ENCODE data around the gene C19orf53. TPM values are rescaled to one million over a fixed set of nuclear protein-coding genes. Genes with fewer than 3 reads are reported as not detected.

C19orf53 gene
- total RNA-seq, 2 donors from 2014 or later: 48.5 to 82.6 TPM

DNA sequence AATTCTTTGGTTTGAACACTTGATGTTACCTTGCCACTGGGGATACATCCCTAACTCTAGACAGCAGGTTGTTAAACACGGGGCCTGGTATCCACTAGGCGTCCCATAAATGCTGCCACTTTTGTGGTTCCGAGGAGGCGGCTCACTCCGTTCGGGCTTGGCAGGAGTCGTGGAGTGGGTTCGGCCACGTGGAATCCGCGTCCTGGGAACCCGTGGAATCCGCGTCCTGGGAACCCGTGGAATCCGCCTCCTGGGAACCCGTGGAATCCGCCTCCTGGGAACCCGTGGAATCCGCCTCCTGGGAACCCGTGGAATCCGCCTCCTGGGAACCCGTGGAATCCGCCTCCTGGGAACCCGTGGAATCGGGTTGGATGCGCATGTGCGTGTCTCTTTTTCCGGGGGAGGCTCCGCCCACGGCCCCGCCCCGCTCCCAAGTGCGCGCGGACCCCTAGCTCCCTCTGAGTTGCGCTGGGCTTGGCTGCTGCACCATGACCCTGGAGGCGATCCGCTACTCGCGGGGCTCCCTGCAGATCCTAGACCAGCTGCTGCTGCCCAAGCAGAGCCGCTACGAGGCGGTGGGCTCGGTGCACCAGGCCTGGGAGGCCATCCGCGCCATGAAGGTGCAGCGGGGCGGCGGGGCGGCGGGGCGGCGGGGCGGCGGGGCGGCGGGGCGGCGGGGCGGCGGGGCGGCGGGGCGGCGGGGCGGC, 10.0 kb upstream of the C19orf53 start, which contains the start of gene MRI1:
Gene MRI1, plus strand, starts transcription at position 422 of the 707 bp plus-strand sequence. Its CDS starts 67 bp downstream, at position 489.
- no peaks in the 10 kb centered on the region for H3K27me3 ChIP-seq
- H3K36me3 ChIP-seq: peaks cover 4% of the 10 kb centered on the region
- H3K27ac ChIP-seq: no peak within 1 kb of the TSS
- no peaks in the 10 kb centered on the region for H3K9me3 ChIP-seq
- TF ChIP-seq, protein P1, sequence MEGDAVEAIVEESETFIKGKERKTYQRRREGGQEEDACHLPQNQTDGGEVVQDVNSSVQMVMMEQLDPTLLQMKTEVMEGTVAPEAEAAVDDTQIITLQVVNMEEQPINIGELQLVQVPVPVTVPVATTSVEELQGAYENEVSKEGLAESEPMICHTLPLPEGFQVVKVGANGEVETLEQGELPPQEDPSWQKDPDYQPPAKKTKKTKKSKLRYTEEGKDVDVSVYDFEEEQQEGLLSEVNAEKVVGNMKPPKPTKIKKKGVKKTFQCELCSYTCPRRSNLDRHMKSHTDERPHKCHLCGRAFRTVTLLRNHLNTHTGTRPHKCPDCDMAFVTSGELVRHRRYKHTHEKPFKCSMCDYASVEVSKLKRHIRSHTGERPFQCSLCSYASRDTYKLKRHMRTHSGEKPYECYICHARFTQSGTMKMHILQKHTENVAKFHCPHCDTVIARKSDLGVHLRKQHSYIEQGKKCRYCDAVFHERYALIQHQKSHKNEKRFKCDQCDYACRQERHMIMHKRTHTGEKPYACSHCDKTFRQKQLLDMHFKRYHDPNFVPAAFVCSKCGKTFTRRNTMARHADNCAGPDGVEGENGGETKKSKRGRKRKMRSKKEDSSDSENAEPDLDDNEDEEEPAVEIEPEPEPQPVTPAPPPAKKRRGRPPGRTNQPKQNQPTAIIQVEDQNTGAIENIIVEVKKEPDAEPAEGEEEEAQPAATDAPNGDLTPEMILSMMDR (IDR thresholded peaks at IDR 0.05): no peak
- peak; percentile 83 for DNase-seq
- peak within 1 kb of the TSS; percentile 77 for H3K4me3 ChIP-seq
- no peaks in the 10 kb centered on the region for H3K4me1 ChIP-seq
- intact Hi-C loops (cut with DNase I): no loop called here
- peak within 1 kb of the TSS; percentile 80 to 86 for H3K9ac ChIP-seq (ENCODE audit: low read depth in 2 of 2, low read length in 2 of 2)

- Histone ChIP-seq H3K36me3 (peaks cover 4% of the 10 kb centered on the region), H3K27ac (no peak overlapping the region), H3K9ac (ENCODE audit: low read depth in 2 of 2, low read length in 2 of 2) (peak overlapping the region; percentile 67 to 86), H3K9me3 (no peaks in the 10 kb centered on the region), H3K4me1 (no peaks in the 10 kb centered on the region), H3K4me3 (peak overlapping the region; percentile 77), H3K27me3 (no peaks in the 10 kb centered on the region)
- intact Hi-C loops (cut with DNase I): no loop called here
- DNase-seq: no peak
- TF ChIP-seq, protein P1 (IDR thresholded peaks at IDR 0.05): no peak
These were observed 9.3 kb upstream of the C19orf53 start for GRCh38 chr19:13764821-13765394.

GRCh38 chr19:13765395-13766094, 8.7 kb upstream of the C19orf53 start:
- H3K9ac ChIP-seq (ENCODE audit: low read depth in 2 of 2, low read length in 2 of 2): peak overlapping the region; percentile 67 to 86
- H3K4me3 ChIP-seq: peak overlapping the region; percentile 77
- H3K27ac ChIP-seq: no peak overlapping the region
- TF ChIP-seq, protein P1 (IDR thresholded peaks at IDR 0.05): no peak
- intact Hi-C loops (cut with DNase I): no loop called here
- no peaks in the 10 kb centered on the region for H3K27me3 ChIP-seq
- no peaks in the 10 kb centered on the region for H3K4me1 ChIP-seq
- no peaks in the 10 kb centered on the region for H3K9me3 ChIP-seq
- DNase-seq: no peak
- H3K36me3 ChIP-seq: peaks cover 2% of the 10 kb centered on the region

DNA sequence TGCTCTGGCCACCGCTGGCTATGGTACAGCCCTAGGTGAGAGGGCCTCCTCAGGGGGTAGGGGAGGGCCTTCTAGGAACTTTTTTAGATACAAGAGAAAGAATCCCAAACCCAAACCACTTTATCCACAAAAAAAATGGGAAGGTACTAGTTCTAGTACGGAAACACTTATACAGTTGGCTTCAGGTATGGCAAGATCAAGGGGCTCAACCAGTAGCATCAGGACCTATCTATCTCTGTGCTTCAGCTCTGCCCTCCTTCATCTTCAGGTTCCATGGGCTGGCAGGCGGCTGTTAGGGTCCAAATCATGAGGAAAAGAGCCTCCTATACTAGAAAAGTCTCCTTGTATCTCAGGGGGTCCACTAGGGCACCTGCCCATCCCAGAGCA, 8.2 kb upstream of the C19orf53 start:
- Histone ChIP-seq H3K27ac (no peak overlapping the region), H3K4me3 (no peak overlapping the region), H3K9me3 (no peaks in the 10 kb centered on the region), H3K27me3 (no peaks in the 10 kb centered on the region), H3K9ac (ENCODE audit: low read depth in 2 of 2, low read length in 2 of 2) (no peak overlapping the region), H3K36me3 (no peaks in the 10 kb centered on the region), H3K4me1 (no peaks in the 10 kb centered on the region)
- DNase-seq: no peak
- intact Hi-C loops (cut with DNase I): no loop called here
- TF ChIP-seq, protein P1 (IDR thresholded peaks at IDR 0.05): no peak

DNA sequence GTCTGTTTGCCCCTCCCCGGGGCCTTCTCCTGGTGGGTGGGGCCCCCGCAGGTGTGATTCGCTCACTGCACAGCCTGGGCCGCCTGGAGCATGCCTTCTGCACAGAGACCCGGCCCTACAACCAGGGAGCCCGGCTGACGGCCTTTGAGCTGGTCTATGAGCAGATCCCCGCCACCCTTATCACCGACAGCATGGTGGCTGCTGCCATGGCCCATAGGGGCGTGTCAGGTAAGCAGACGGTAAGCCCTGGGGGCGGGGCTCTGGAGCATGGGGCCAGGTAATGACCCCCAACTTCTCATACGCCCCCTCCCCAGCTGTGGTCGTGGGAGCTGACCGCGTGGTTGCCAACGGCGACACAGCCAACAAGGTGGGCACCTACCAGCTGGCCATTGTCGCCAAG, 5.7 kb upstream of the C19orf53 start:
- Histone ChIP-seq H3K9ac (ENCODE audit: low read depth in 2 of 2, low read length in 2 of 2) (no peak overlapping the region), H3K27me3 (no peaks in the 10 kb centered on the region), H3K27ac (no peak overlapping the region), H3K36me3 (no peaks in the 10 kb centered on the region), H3K4me3 (no peak overlapping the region), H3K4me1 (no peaks in the 10 kb centered on the region), H3K9me3 (no peaks in the 10 kb centered on the region)
- no peak for DNase-seq
- intact Hi-C loops (cut with DNase I): no loop called here
- TF ChIP-seq, protein P1 (IDR thresholded peaks at IDR 0.05): no peak

Data from colonic mucosa (tissue), 4 donors.